Measurements from ENCODE around the gene MAGEF1.
A peak's percentile ranks its signal among the peaks of the same experiment; 100 is the strongest.

The MAGEF1 gene

DNA sequence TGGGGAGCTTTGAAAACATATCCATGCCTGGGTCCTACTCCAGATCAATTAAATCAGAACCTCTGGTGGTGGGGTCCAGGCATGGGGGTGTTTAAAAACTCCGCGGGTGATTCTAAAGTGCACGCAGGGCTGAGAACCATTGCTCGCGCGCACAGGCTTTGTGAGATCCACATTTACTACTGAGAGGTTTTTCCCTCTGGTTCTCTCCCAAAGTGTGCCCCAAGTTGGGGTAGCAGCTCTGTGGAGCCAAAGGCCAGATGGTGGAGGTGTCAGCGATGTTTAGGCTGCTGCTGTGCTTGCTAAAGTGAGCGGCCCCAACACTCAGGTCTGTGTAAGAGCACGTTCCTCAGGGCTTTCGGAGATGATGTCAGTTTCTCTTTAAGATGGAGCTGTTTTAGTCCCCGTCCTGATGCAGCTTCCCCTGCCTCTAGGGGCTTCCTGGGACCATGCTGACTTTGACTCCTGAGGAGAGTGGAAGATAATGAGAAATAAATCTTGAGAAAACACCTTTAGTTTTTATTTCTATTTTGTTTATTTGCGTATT, 13.4 kb upstream of the MAGEF1 start:
- Histone ChIP-seq H3K9me3 (replicated peaks in 1 of 2; ENCODE audit: control insufficient read depth in 2 of 2, insufficient read depth in 1 of 2, low read depth in 1 of 2, low read length in 2 of 2) (no peaks in the 10 kb centered on the region), H4K8ac (ENCODE audit: low read depth, low read length) (no peak overlapping the region), H2BK120ac (ENCODE audit: low read depth, low read length) (no peak overlapping the region), H3K79me1 (ENCODE audit: low read depth, low read length) (no peaks in the 10 kb centered on the region), H3K4me3 (ENCODE audit: low read length in 2 of 2) (no peak overlapping the region), H3K36me3 (replicated peaks in 1 of 2; ENCODE audit: control insufficient read depth in 2 of 2, insufficient read depth in 2 of 2, low read length in 2 of 2) (no peaks in the 10 kb centered on the region), H3K18ac (ENCODE audit: low read length) (no peak overlapping the region), H2BK5ac (ENCODE audit: low read length) (no peak overlapping the region), H3K4me1 (ENCODE audit: control insufficient read depth in 2 of 2, insufficient read depth in 1 of 2, low read depth in 1 of 2, low read length in 2 of 2) (peaks cover 2% of the 10 kb centered on the region in 2 donors), H3K27me3 (ENCODE audit: control insufficient read depth in 3 of 3, insufficient read depth in 3 of 3, low read depth in 1 of 3, low read length in 3 of 3) (no peaks in the 10 kb centered on the region), H3K9ac (ENCODE audit: low read depth, low read length, poor library complexity) (no peak overlapping the region), H3K23ac (ENCODE audit: low read depth, low read length, poor library complexity) (no peak overlapping the region), H3K4ac (ENCODE audit: low read length) (no peak overlapping the region), H2BK15ac (ENCODE audit: low read length) (no peak overlapping the region), H4K91ac (ENCODE audit: low read depth, low read length, poor library complexity) (no peak overlapping the region), H3K14ac (ENCODE audit: low read length) (no peak overlapping the region), H2BK12ac (ENCODE audit: low read length) (no peak overlapping the region), H2AFZ (ENCODE audit: low read length) (no peak overlapping the region), H3K27ac (replicated peaks; ENCODE audit: low read length) (no peak overlapping the region), H2AK5ac (ENCODE audit: low read depth, low read length) (no peak overlapping the region), H3K4me2 (ENCODE audit: insufficient read depth, low read length, poor library complexity, severe bottlenecking) (no peak overlapping the region)
- no CpG with 5 or more reads among the region's 12 CpGs for WGBS, 2 donors (ENCODE audit: extremely low coverage in 2 of 2, insufficient read length in 2 of 2, insufficient replicate concordance in 1 of 2)
- DNase-seq (ENCODE audit: low spot score) = no peak

DNA sequence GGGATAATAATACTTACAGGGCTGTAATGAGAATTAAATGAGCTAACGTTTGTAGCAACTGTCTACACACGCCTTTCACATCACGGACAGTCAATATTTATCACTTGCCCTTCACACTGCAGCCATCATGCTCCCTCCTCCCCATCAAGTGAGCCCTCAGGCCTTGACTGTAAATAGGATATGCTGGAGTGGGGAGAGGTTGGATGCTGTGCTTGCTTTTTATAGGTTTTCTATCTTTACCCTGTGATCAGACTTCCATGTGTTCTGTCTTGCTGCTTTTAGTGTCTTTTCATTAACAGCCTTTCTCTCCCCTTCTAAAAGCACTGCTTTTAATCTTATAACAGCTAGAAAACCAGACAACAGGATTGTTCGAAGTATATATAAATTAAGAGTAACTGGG, 12.8 kb upstream of the MAGEF1 start:
- H2BK12ac ChIP-seq (ENCODE audit: low read length) = no peak overlapping the region
- H2BK15ac ChIP-seq (ENCODE audit: low read length) = no peak overlapping the region
- H3K36me3 ChIP-seq (replicated peaks in 1 of 2; ENCODE audit: control insufficient read depth in 2 of 2, insufficient read depth in 2 of 2, low read length in 2 of 2) = no peaks in the 10 kb centered on the region
- no peak overlapping the region for H4K8ac ChIP-seq (ENCODE audit: low read depth, low read length)
- no peak overlapping the region for H3K14ac ChIP-seq (ENCODE audit: low read length)
- H3K79me1 ChIP-seq (ENCODE audit: low read depth, low read length) = no peaks in the 10 kb centered on the region
- H3K9me3 ChIP-seq (replicated peaks in 1 of 2; ENCODE audit: control insufficient read depth in 2 of 2, insufficient read depth in 1 of 2, low read depth in 1 of 2, low read length in 2 of 2) = no peaks in the 10 kb centered on the region
- H3K4me2 ChIP-seq (ENCODE audit: insufficient read depth, low read length, poor library complexity, severe bottlenecking) = no peak overlapping the region
- no peak overlapping the region for H2BK5ac ChIP-seq (ENCODE audit: low read length)
- H3K27me3 ChIP-seq (ENCODE audit: control insufficient read depth in 3 of 3, insufficient read depth in 3 of 3, low read depth in 1 of 3, low read length in 3 of 3) = no peaks in the 10 kb centered on the region
- no peak overlapping the region for H2BK120ac ChIP-seq (ENCODE audit: low read depth, low read length)
- no peak for DNase-seq (ENCODE audit: low spot score)
- H3K27ac ChIP-seq (replicated peaks; ENCODE audit: low read length) = no peak overlapping the region
- H3K9ac ChIP-seq (ENCODE audit: low read depth, low read length, poor library complexity) = no peak overlapping the region
- no CpG with 5 or more reads among the region's 4 CpGs for WGBS, 2 donors (ENCODE audit: extremely low coverage in 2 of 2, insufficient read length in 2 of 2, insufficient replicate concordance in 1 of 2)
- no peak overlapping the region for H3K4ac ChIP-seq (ENCODE audit: low read length)
- H3K4me1 ChIP-seq (ENCODE audit: control insufficient read depth in 2 of 2, insufficient read depth in 1 of 2, low read depth in 1 of 2, low read length in 2 of 2) = peaks cover 2% of the 10 kb centered on the region in 2 donors
- no peak overlapping the region for H4K91ac ChIP-seq (ENCODE audit: low read depth, low read length, poor library complexity)
- H3K4me3 ChIP-seq (ENCODE audit: low read length in 2 of 2) = no peak overlapping the region
- no peak overlapping the region for H2AK5ac ChIP-seq (ENCODE audit: low read depth, low read length)
- no peak overlapping the region for H3K23ac ChIP-seq (ENCODE audit: low read depth, low read length, poor library complexity)
- H2AFZ ChIP-seq (ENCODE audit: low read length) = no peak overlapping the region
- no peak overlapping the region for H3K18ac ChIP-seq (ENCODE audit: low read length)

DNA sequence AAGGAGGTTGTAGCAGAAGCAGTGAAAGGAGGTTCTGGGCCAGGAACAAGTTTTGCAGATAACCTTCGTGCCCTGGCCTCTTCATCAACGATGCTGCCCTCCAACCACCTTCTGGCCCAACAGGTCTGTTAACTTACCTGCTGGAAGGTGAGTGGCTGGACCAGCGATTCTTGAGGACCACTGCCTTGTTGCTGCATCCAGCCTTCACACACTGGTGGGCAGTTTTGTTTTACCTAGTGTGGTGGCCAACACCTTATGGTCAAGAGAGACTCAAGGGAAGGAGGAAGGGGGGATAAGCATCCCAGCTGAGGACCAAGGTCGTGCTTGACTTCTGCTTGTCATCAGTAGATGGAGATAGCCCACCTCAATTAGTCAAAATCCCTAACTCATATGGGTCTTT, 7.8 kb upstream of the MAGEF1 start:
- Histone ChIP-seq H2AFZ (ENCODE audit: low read length) (no peak overlapping the region), H2BK15ac (ENCODE audit: low read length) (no peak overlapping the region), H3K9me3 (replicated peaks in 1 of 2; ENCODE audit: control insufficient read depth in 2 of 2, insufficient read depth in 1 of 2, low read depth in 1 of 2, low read length in 2 of 2) (no peaks in the 10 kb centered on the region), H3K14ac (ENCODE audit: low read length) (no peak overlapping the region), H3K36me3 (replicated peaks in 1 of 2; ENCODE audit: control insufficient read depth in 2 of 2, insufficient read depth in 2 of 2, low read length in 2 of 2) (no peaks in the 10 kb centered on the region), H3K4me3 (ENCODE audit: low read length in 2 of 2) (no peak overlapping the region), H3K27ac (replicated peaks; ENCODE audit: low read length) (no peak overlapping the region), H3K79me1 (ENCODE audit: low read depth, low read length) (no peaks in the 10 kb centered on the region), H3K18ac (ENCODE audit: low read length) (peak overlapping the region; percentile 38), H3K4ac (ENCODE audit: low read length) (no peak overlapping the region), H3K23ac (ENCODE audit: low read depth, low read length, poor library complexity) (no peak overlapping the region), H3K4me1 (ENCODE audit: control insufficient read depth in 2 of 2, insufficient read depth in 1 of 2, low read depth in 1 of 2, low read length in 2 of 2) (peaks cover 22 to 26% of the 10 kb centered on the region in 2 donors), H4K91ac (ENCODE audit: low read depth, low read length, poor library complexity) (no peak overlapping the region), H2BK5ac (ENCODE audit: low read length) (no peak overlapping the region), H3K27me3 (ENCODE audit: control insufficient read depth in 3 of 3, insufficient read depth in 3 of 3, low read depth in 1 of 3, low read length in 3 of 3) (no peaks in the 10 kb centered on the region), H2BK12ac (ENCODE audit: low read length) (no peak overlapping the region), H3K9ac (ENCODE audit: low read depth, low read length, poor library complexity) (no peak overlapping the region), H3K4me2 (ENCODE audit: insufficient read depth, low read length, poor library complexity, severe bottlenecking) (no peak overlapping the region), H2AK5ac (ENCODE audit: low read depth, low read length) (peak overlapping the region; percentile 12), H2BK120ac (ENCODE audit: low read depth, low read length) (no peak overlapping the region), H4K8ac (ENCODE audit: low read depth, low read length) (no peak overlapping the region)
- no CpG with 5 or more reads among the region's 4 CpGs for WGBS, 2 donors (ENCODE audit: extremely low coverage in 2 of 2, insufficient read length in 2 of 2, insufficient replicate concordance in 1 of 2)
- no peak for DNase-seq (ENCODE audit: low spot score)

DNA sequence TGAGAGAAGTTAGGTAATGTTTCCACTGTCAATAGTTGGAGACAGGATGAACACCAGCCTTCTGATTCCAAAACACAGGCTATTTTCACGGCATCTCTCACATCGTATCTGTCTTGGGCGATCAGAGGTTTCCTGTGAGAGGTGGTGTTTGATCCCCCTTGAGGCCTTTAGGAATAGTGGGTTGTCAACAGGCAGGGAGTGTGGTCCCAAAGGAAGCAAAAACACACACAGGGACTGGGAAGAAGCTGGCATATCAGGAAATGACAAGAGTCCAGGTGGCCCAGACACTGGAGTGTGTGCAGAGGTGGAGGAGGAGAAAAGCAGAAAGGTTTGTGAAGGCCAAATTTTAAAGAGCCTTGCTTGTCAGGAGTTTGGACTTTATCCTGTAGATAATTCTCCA, 6.6 kb upstream of the MAGEF1 start:
- H3K9me3 ChIP-seq (replicated peaks in 1 of 2; ENCODE audit: control insufficient read depth in 2 of 2, insufficient read depth in 1 of 2, low read depth in 1 of 2, low read length in 2 of 2) = no peaks in the 10 kb centered on the region
- H3K27ac ChIP-seq (replicated peaks; ENCODE audit: low read length) = peak overlapping the region; percentile 99
- H3K18ac ChIP-seq (ENCODE audit: low read length) = no peak overlapping the region
- no peak overlapping the region for H2BK120ac ChIP-seq (ENCODE audit: low read depth, low read length)
- no peak overlapping the region for H3K14ac ChIP-seq (ENCODE audit: low read length)
- no peak overlapping the region for H3K4me3 ChIP-seq (ENCODE audit: low read length in 2 of 2)
- H3K36me3 ChIP-seq (replicated peaks in 1 of 2; ENCODE audit: control insufficient read depth in 2 of 2, insufficient read depth in 2 of 2, low read length in 2 of 2) = no peaks in the 10 kb centered on the region
- no peak overlapping the region for H4K8ac ChIP-seq (ENCODE audit: low read depth, low read length)
- peaks cover 22 to 26% of the 10 kb centered on the region in 2 donors for H3K4me1 ChIP-seq (ENCODE audit: control insufficient read depth in 2 of 2, insufficient read depth in 1 of 2, low read depth in 1 of 2, low read length in 2 of 2)
- H3K9ac ChIP-seq (ENCODE audit: low read depth, low read length, poor library complexity) = no peak overlapping the region
- no peak overlapping the region for H3K4me2 ChIP-seq (ENCODE audit: insufficient read depth, low read length, poor library complexity, severe bottlenecking)
- no peaks in the 10 kb centered on the region for H3K79me1 ChIP-seq (ENCODE audit: low read depth, low read length)
- no CpG with 5 or more reads among the region's 3 CpGs for WGBS, 2 donors (ENCODE audit: extremely low coverage in 2 of 2, insufficient read length in 2 of 2, insufficient replicate concordance in 1 of 2)
- no peak for DNase-seq (ENCODE audit: low spot score)
- H2AFZ ChIP-seq (ENCODE audit: low read length) = no peak overlapping the region
- peak overlapping the region; percentile 3 for H2BK12ac ChIP-seq (ENCODE audit: low read length)
- no peak overlapping the region for H3K23ac ChIP-seq (ENCODE audit: low read depth, low read length, poor library complexity)
- no peak overlapping the region for H4K91ac ChIP-seq (ENCODE audit: low read depth, low read length, poor library complexity)
- H3K27me3 ChIP-seq (ENCODE audit: control insufficient read depth in 3 of 3, insufficient read depth in 3 of 3, low read depth in 1 of 3, low read length in 3 of 3) = no peaks in the 10 kb centered on the region
- no peak overlapping the region for H2BK5ac ChIP-seq (ENCODE audit: low read length)
- no peak overlapping the region for H2AK5ac ChIP-seq (ENCODE audit: low read depth, low read length)
- H3K4ac ChIP-seq (ENCODE audit: low read length) = no peak overlapping the region
- no peak overlapping the region for H2BK15ac ChIP-seq (ENCODE audit: low read length)

Measured in neuronal stem cell (in vitro differentiated cells).